H1 (cell line): Measurements from ENCODE around the gene ZBTB44. TPM values are rescaled to one million over a fixed set of nuclear protein-coding genes. Genes with fewer than 3 reads are reported as not detected.

Experiments used
- CTCF ChIA-PET: fragments of 300-600 bp; sonication (Branson Sonifier 250); formaldehyde crosslinking; loops from one replicate; lab custom pipeline; 2021; ENCODE audit not compliant: partially characterized antibody; lab: Charles Lee
- POLR2A ChIA-PET: fragments of 300-600 bp; sonication (Branson Sonifier 250); formaldehyde crosslinking; loops from one replicate; lab custom pipeline; 2021; ENCODE audit warnings: inconsistent platforms; ENCODE audit not compliant: partially characterized antibody; lab: Charles Lee
- DNase-seq, 2 experiments: peaks; one replicate each; pipeline versions ENCODE4 v3.0.0 to v3.0.0-alpha.2; 2010 to 2022; ENCODE audit warnings: low spot score in 2 of 2, low read depth in 1 of 2, mixed read lengths in 1 of 2
- FAIRE-seq: peaks from 2 replicates; lab custom pipeline; 2011; peaks lifted over from hg19 to GRCh38; lab: Jason Lieb, UNC
- H2AFZ ChIP-seq: 2 replicates; pipeline ENCODE4 v1.8.1; 2012; ENCODE audit warnings: low read length, inconsistent platforms
- H2AK5ac ChIP-seq: 2 replicates; pipeline ENCODE4 v1.6.1; 2013; ENCODE audit warnings: low read depth, low read length
- H2BK120ac ChIP-seq: replicated peaks from 2 replicates; pipeline ENCODE3; 2013; ENCODE audit warnings: low read depth, low read length, inconsistent platforms
- H2BK12ac ChIP-seq: 2 replicates; pipeline ENCODE4 v1.6.1; 2013; ENCODE audit warnings: low read depth, low read length
- H2BK15ac ChIP-seq: 2 replicates; pipeline ENCODE4 v1.6.1; 2013; ENCODE audit warnings: low read length
- H2BK20ac ChIP-seq: 2 replicates; pipeline ENCODE4 v1.6.1; 2013; ENCODE audit warnings: low read length
- H2BK5ac ChIP-seq: 2 replicates; pipeline ENCODE4 v1.6.1; 2013; ENCODE audit warnings: low read depth, low read length
- H3K14ac ChIP-seq: 2 replicates; pipeline ENCODE4 v1.6.1; 2013; ENCODE audit warnings: inconsistent platforms; ENCODE audit not compliant: insufficient read length
- H3K18ac ChIP-seq: 2 replicates; pipeline ENCODE4 v1.6.1; 2013; ENCODE audit warnings: low read length; ENCODE audit errors: extremely low read depth
- H3K23ac ChIP-seq: 2 replicates; pipeline ENCODE4 v1.6.1; 2013; ENCODE audit warnings: inconsistent platforms; ENCODE audit not compliant: insufficient read length
- H3K23me2 ChIP-seq: 2 replicates; pipeline ENCODE4 v1.6.1; 2013; ENCODE audit warnings: low read depth, low read length
- H3K27ac ChIP-seq: 2 replicates; pipeline ENCODE4 v1.6.1; 2011; ENCODE audit warnings: low read depth, low read length, inconsistent platforms
- H3K27me3 ChIP-seq, 4 experiments: replicated peaks in 1 of 4; 1 replicate in 1 of 4; 2 replicates in 3 of 4; pipeline versions ENCODE4 v1.6.1 to v1.8.1; 2011 to 2013; ENCODE audit warnings: low read length in 3 of 4, mild to moderate bottlenecking in 3 of 4, inconsistent platforms in 2 of 4, mixed read lengths in 2 of 4, moderate library complexity in 1 of 4; ENCODE audit not compliant: control insufficient read depth in 3 of 4, insufficient read depth in 3 of 4; ENCODE audit errors: extremely low read depth in 1 of 4
- H3K36me3 ChIP-seq, 4 experiments: 2 replicates each; pipeline versions ENCODE4 v1.6.1 to v1.8.1; 2011 to 2013; ENCODE audit warnings: mild to moderate bottlenecking in 4 of 4, low read length in 3 of 4, moderate library complexity in 2 of 4, control low read depth in 1 of 4, inconsistent platforms in 1 of 4; ENCODE audit not compliant: insufficient read depth in 4 of 4, control insufficient read depth in 2 of 4
- H3K4ac ChIP-seq: replicated peaks from 2 replicates; pipeline ENCODE3; 2013; ENCODE audit warnings: low read length, low read depth, mixed read lengths, inconsistent platforms; ENCODE audit not compliant: insufficient read length
- H3K4me1 ChIP-seq, 4 experiments: replicated peaks in 1 of 4; 1 replicate in 1 of 4; 2 replicates in 3 of 4; pipeline versions ENCODE4 v1.6.1 to v1.8.1; 2011 to 2013; ENCODE audit warnings: low read length in 3 of 4, inconsistent platforms in 2 of 4, mixed read lengths in 1 of 4; ENCODE audit not compliant: insufficient read depth in 4 of 4, control insufficient read depth in 3 of 4
- H3K4me2 ChIP-seq, 2 experiments: 2 replicates each; pipeline versions ENCODE4 v1.6.1 to v1.8.1; 2011 to 2013; ENCODE audit warnings: low read depth in 2 of 2, low read length in 2 of 2, control low read depth in 1 of 2, inconsistent platforms in 1 of 2, mild to moderate bottlenecking in 1 of 2; ENCODE audit not compliant: insufficient read depth in 1 of 2
- H3K4me3 ChIP-seq, 4 experiments: fragments of 200-600, 300-600 bp in 1 of 4; sonication (generic), shearing (Covaris generic), sonication (Bioruptor Twin) in 1 of 4; 2 replicates each; pipeline versions ENCODE4 v1.5.1 to v1.8.1; 2011 to 2016; ENCODE audit warnings: low read length in 4 of 4, low read depth in 3 of 4, control low read depth in 2 of 4, inconsistent platforms in 2 of 4, mild to moderate bottlenecking in 2 of 4, mixed read lengths in 1 of 4, moderate library complexity in 1 of 4; ENCODE audit not compliant: insufficient read depth in 2 of 4; ENCODE audit errors: extremely low read depth in 1 of 4
- H3K56ac ChIP-seq: replicated peaks from 2 replicates; pipeline ENCODE3; 2013; ENCODE audit warnings: low read depth, mild to moderate bottlenecking, mixed read lengths, low read length, inconsistent platforms; ENCODE audit not compliant: insufficient read length
- H3K79me1 ChIP-seq: 2 replicates; pipeline ENCODE4 v1.6.1; 2013; ENCODE audit warnings: low read depth, low read length, control low read depth
- H3K79me2 ChIP-seq, 2 experiments: 2 replicates each; pipeline versions ENCODE4 v1.6.1 to v1.8.1; 2012 to 2013; ENCODE audit warnings: low read length in 2 of 2, mild to moderate bottlenecking in 2 of 2, inconsistent platforms in 1 of 2; ENCODE audit not compliant: insufficient read depth in 2 of 2, control insufficient read depth in 1 of 2
- H3K9ac ChIP-seq, 4 experiments: replicated peaks in 1 of 4; 1 replicate in 1 of 4; 2 replicates in 3 of 4; pipeline versions ENCODE4 v1.6.1 to v1.8.1; 2011 to 2013; ENCODE audit warnings: low read depth in 3 of 4, low read length in 3 of 4, control low read depth in 2 of 4, mild to moderate bottlenecking in 2 of 4, moderate library complexity in 2 of 4, inconsistent platforms in 1 of 4; ENCODE audit errors: extremely low read depth in 1 of 4
- H3K9me3 ChIP-seq, 2 experiments: 2 replicates each; pipeline versions ENCODE4 v1.6.1 to v1.8.1; 2012 to 2013; ENCODE audit warnings: mild to moderate bottlenecking in 2 of 2, moderate library complexity in 2 of 2, control low read depth in 1 of 2, inconsistent platforms in 1 of 2, low read depth in 1 of 2, low read length in 1 of 2, mixed read lengths in 1 of 2; ENCODE audit not compliant: insufficient read depth in 2 of 2
- H4K20me1 ChIP-seq, 2 experiments: replicated peaks in 1 of 2; 2 replicates each; pipeline versions ENCODE3 to v1.8.1; 2011 to 2013; ENCODE audit warnings: inconsistent platforms in 2 of 2, low read length in 2 of 2, mild to moderate bottlenecking in 1 of 2; ENCODE audit not compliant: insufficient read depth in 2 of 2, control insufficient read depth in 1 of 2
- H4K5ac ChIP-seq: 2 replicates; pipeline ENCODE4 v1.6.1; 2013; ENCODE audit warnings: low read length, low read depth, mixed read lengths, inconsistent platforms; ENCODE audit not compliant: insufficient read length
- H4K8ac ChIP-seq: 2 replicates; pipeline ENCODE4 v1.8.0; 2013; ENCODE audit warnings: mild to moderate bottlenecking, moderate library complexity, low read length, inconsistent platforms; ENCODE audit not compliant: insufficient read depth; ENCODE audit errors: extremely low read depth
- H4K91ac ChIP-seq: replicated peaks from 2 replicates; pipeline ENCODE3; 2013; ENCODE audit warnings: low read length, mixed read lengths, inconsistent platforms; ENCODE audit not compliant: insufficient read length
- BACH1 ChIP-seq: IDR thresholded peaks from 2 replicates; pipeline ENCODE4 v1.6.1; 2012; ENCODE audit warnings: low read length, improper control_type of control experiment
- CBX5 ChIP-seq: fragments of 300-800, 300-1000 bp; sonication (generic); IDR thresholded peaks from 2 replicates; pipeline ENCODE4 v1.7.1; 2016; ENCODE audit warnings: antibody characterized with exemption, low read length, low read depth
- CREB1 ChIP-seq: IDR thresholded peaks from 2 replicates; pipeline ENCODE4 v1.6.1; 2012; ENCODE audit warnings: inconsistent platforms
- EZH2 ChIP-seq: fragments of 200-600 bp; sonication (generic); IDR thresholded peaks from 2 replicates; pipeline ENCODE4 v1.7.1; 2012; ENCODE audit warnings: low read depth, mild to moderate bottlenecking, moderate library complexity, low read length, inconsistent platforms; ENCODE audit not compliant: severe bottlenecking
- NANOG ChIP-seq: IDR thresholded peaks from 2 replicates; pipeline ENCODE4 v1.6.1; 2011; ENCODE audit warnings: low read length, low read depth, mild to moderate bottlenecking, inconsistent platforms; ENCODE audit not compliant: insufficient read depth, poor library complexity, severe bottlenecking
- RAD21 ChIP-seq, 2 experiments: IDR thresholded peaks in 1 of 2; conservative IDR thresholded peaks in 1 of 2; 2 replicates each; pipeline ENCODE4 v1.6.1; 2011; ENCODE audit warnings: low read depth in 2 of 2, low read length in 2 of 2, improper control_type of control experiment in 1 of 2, inconsistent platforms in 1 of 2, mild to moderate bottlenecking in 1 of 2, moderate library complexity in 1 of 2
- RXRA ChIP-seq: IDR thresholded peaks from 2 replicates; pipeline ENCODE4 v1.6.1; 2011; ENCODE audit warnings: low read depth, mild to moderate bottlenecking, low read length, moderate library complexity; ENCODE audit not compliant: insufficient read depth
- SP1 ChIP-seq: IDR thresholded peaks from 2 replicates; pipeline ENCODE4 v1.6.1; 2011; ENCODE audit warnings: low read depth, low read length
- SP4 ChIP-seq: IDR thresholded peaks from 2 replicates; pipeline ENCODE4 v1.6.1; 2012; ENCODE audit warnings: low read length, inconsistent platforms
- SRF ChIP-seq: IDR thresholded peaks from 2 replicates; pipeline ENCODE4 v1.6.1; 2011; ENCODE audit warnings: mild to moderate bottlenecking, low read depth, low read length, moderate library complexity
- TAF1 ChIP-seq: IDR thresholded peaks from 2 replicates; pipeline ENCODE4 v1.6.1; 2011; ENCODE audit warnings: mild to moderate bottlenecking, low read depth, low read length
- TBP ChIP-seq: IDR thresholded peaks from 2 replicates; pipeline ENCODE4 v1.6.1; 2011; ENCODE audit warnings: low read depth, low read length, improper control_type of control experiment
- TCF12 ChIP-seq: IDR thresholded peaks from 2 replicates; pipeline ENCODE4 v1.6.1; 2011; ENCODE audit warnings: low read depth, mild to moderate bottlenecking, low read length
- WGBS, 2 experiments: shearing (Covaris generic) in 1 of 2; methylation state at CpG; one replicate each; pipeline versions ENCODE4 v1.1.6 to v1.1.7; 2013 to 2015; ENCODE audit warnings: low lambda C conversion rate in 2 of 2, mixed read lengths in 2 of 2, inconsistent platforms in 1 of 2, low coverage in 1 of 2, missing lambda C conversion rate in 1 of 2; ENCODE audit not compliant: insufficient replicate concordance in 2 of 2, insufficient coverage in 1 of 2, insufficient read length in 1 of 2; ENCODE audit errors: extremely low coverage in 1 of 2, missing lambda C conversion rate in 1 of 2; 5-methylcytosine and 5-hydroxymethylcytosine counted together
- polyA plus RNA-seq, 7 experiments: library from polyadenylated mRNA; depleted of rRNA in 3 of 7; stranded (reverse) in 5 of 7; unstranded in 2 of 7; fragments of >200 nt in 5 of 7; fragments of 200-250 nt in 2 of 7; gene quantifications; 1 replicate in 5 of 7; 2 replicates in 1 of 7; 4 replicates in 1 of 7; pipeline versions ENCODE4 v1.2.1 to v1.2.3, GENCODE V29; 2011 to 2013; ENCODE audit warnings: missing spikeins in 2 of 7, mixed read lengths in 2 of 7
- total RNA-seq: library from RNA; stranded (reverse); fragmentation: NEBNext Ultra II Directional; extraction: Animal tissue kit (Norgen Biotek cat#: 25700); gene quantifications from 2 replicates; pipeline ENCODE4 v1.2.1, GENCODE V29; 2021
- TF ChIP-seq, protein P1 (sequence below): IDR thresholded peaks from 2 replicates; pipeline ENCODE4 v1.6.1; 2011; ENCODE audit warnings: low read length, improper control_type of control experiment

The ZBTB44 gene
- total and polyA plus RNA-seq, 2 of the 8 experiments (the other 6 are each of a cell fraction or from before 2014, with no cell fraction given) = 37.2 to 158 TPM

DNA sequence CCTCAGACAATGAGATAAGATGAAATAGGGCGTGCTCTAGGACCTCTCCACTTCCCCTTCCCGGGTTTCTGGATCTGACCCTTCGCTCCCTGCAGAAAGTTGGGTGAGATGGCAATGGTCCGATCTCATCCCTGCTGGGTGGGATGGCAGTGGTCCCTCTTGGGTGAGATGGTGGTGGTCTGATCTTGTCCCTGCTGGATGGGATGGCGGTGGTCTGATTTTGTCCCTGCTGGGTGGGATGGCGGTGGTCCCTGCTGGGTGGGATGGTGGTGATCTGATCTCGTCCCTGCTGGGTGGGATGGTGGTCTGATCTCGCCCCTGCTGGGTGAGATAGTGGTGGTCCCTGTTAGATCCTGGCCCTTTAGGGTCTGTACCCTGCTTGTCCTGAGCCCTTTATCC, 133.8 kb downstream of the ZBTB44 start:
- Histone ChIP-seq H2BK20ac (no peak overlapping the region), H3K27me3 (no peaks in the 10 kb centered on the region; a peak in 1 of 7 replicates), H3K9ac (no peak overlapping the region), H2BK15ac (no peak overlapping the region), H2BK12ac (no peak overlapping the region), H3K56ac (no peak overlapping the region), H3K9me3 (no peaks in the 10 kb centered on the region), H3K18ac (no peak overlapping the region), H4K91ac (no peak overlapping the region), H2AFZ (no peak overlapping the region), H3K4ac (no peak overlapping the region), H3K4me1 (no peaks in the 10 kb centered on the region; a peak in 1 of 7 replicates), H3K36me3 (no peaks in the 10 kb centered on the region), H3K4me3 (no peak overlapping the region), H3K23ac (no peak overlapping the region), H4K20me1 (peaks cover 0 to 2% of the 10 kb centered on the region in 2 experiments), H3K14ac (no peak overlapping the region), H3K4me2 (no peak overlapping the region), H2BK120ac (no peak overlapping the region), H2AK5ac (no peak overlapping the region), H4K8ac (no peak overlapping the region), H3K79me2 (no peaks in the 10 kb centered on the region), H3K27ac (no peak overlapping the region), H3K79me1 (peaks cover 4% of the 10 kb centered on the region; the same call in 1 of the 2 replicates), H2BK5ac (no peak overlapping the region), H3K23me2 (no peaks in the 10 kb centered on the region), H4K5ac (no peak overlapping the region)
- 78% methylated on average over 8 of the region's 8 CpGs; no CpG with 5 or more reads in 1 of the 2 experiments for WGBS, 2 experiments
- FAIRE-seq (no peak), DNase-seq (no peak)
- POLR2A ChIA-PET = no interaction called here
- CTCF ChIA-PET = interaction anchor here (1.2 kb wide), 1 partner anchor 10 kb away, joined by 3 read pairs; no protein-coding TSS in a partner anchor
- no peak for TF ChIP-seq EZH2
- TF ChIP-seq, protein P1, sequence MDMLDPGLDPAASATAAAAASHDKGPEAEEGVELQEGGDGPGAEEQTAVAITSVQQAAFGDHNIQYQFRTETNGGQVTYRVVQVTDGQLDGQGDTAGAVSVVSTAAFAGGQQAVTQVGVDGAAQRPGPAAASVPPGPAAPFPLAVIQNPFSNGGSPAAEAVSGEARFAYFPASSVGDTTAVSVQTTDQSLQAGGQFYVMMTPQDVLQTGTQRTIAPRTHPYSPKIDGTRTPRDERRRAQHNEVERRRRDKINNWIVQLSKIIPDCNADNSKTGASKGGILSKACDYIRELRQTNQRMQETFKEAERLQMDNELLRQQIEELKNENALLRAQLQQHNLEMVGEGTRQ = no peak
- no peak for TF ChIP-seq CREB1
- TF ChIP-seq TBP = no peak
- no peak for TF ChIP-seq CBX5
- TF ChIP-seq RAD21 (IDR thresholded peaks at IDR 0.05 in 1 of 2, conservative IDR thresholded peaks at IDR 0.05 in 1 of 2; ENCODE audit: low read depth in 2 of 2, low read length in 2 of 2) = no peak
- no peak for TF ChIP-seq TCF12
- TF ChIP-seq TAF1 = no peak
- TF ChIP-seq NANOG = no peak
- no peak for TF ChIP-seq BACH1
- no peak for TF ChIP-seq SP1
- TF ChIP-seq RXRA = no peak
- TF ChIP-seq SRF = no peak
- no peak for TF ChIP-seq SP4
